SK-N-MC (cell line): Measurements from ENCODE around the gene ABCF2.

Experiments used
- EZH2 ChIP-seq: fragments of 200-600 bp; sonication (generic); IDR thresholded peaks from one replicate; pipeline ENCODE4 v1.6.1; 2017; ENCODE audit warnings: antibody characterized with exemption
- POLR2AphosphoS5 ChIP-seq: IDR thresholded peaks from 2 replicates; pipeline ENCODE4 v1.6.1; 2012; ENCODE audit warnings: mild to moderate bottlenecking, low read depth, low read length, borderline replicate concordance

GRCh38 chr7:151188252-151188542 lies 38.8 kb downstream of the ABCF2 start:
- TF ChIP-seq POLR2AphosphoS5 (no peak), EZH2 (no peak)
